DOHH2 (cell line): ENCODE measurements around the gene GRXCR1.

Experiments used
- H3F3A ChIP-seq: fragments of 200-600 bp; sonication (generic), shearing (Covaris generic); 2 replicates; pipeline ENCODE4 v1.6.0; 2016; ENCODE audit warnings: antibody characterized with exemption, mild to moderate bottlenecking; ENCODE audit not compliant: control insufficient read depth, insufficient read depth
- H3K27ac ChIP-seq: fragments of 200-600 bp; sonication (generic); 2 replicates; pipeline ENCODE4 v1.5.1; 2014; ENCODE audit warnings: low read depth, mild to moderate bottlenecking, low read length, moderate library complexity
- H3K27me3 ChIP-seq: fragments of 200-600 bp; sonication (generic); 2 replicates; pipeline ENCODE4 v1.6.1; 2014; ENCODE audit warnings: mild to moderate bottlenecking, low read length, mixed read lengths; ENCODE audit not compliant: control insufficient read depth
- H3K36me3 ChIP-seq: fragments of 200-600 bp; sonication (generic); 2 replicates; pipeline ENCODE4 v1.6.1; 2014; ENCODE audit warnings: mild to moderate bottlenecking, low read length, moderate library complexity, mixed read lengths; ENCODE audit not compliant: control insufficient read depth
- H3K4me1 ChIP-seq: fragments of 200-600 bp; sonication (generic); 2 replicates; pipeline ENCODE4 v1.6.1; 2014; ENCODE audit warnings: mild to moderate bottlenecking, low read length, mixed read lengths; ENCODE audit not compliant: control insufficient read depth
- H3K4me2 ChIP-seq: fragments of 200-600 bp; sonication (generic); 2 replicates; pipeline ENCODE4 v1.6.0; 2014; ENCODE audit warnings: mild to moderate bottlenecking, low read length, moderate library complexity
- H3K4me3 ChIP-seq: fragments of 200-600 bp; sonication (generic); 2 replicates; pipeline ENCODE4 v1.5.1; 2014; ENCODE audit warnings: mild to moderate bottlenecking, low read length, mixed read lengths
- H3K79me2 ChIP-seq: fragments of 200-600 bp; sonication (generic); 2 replicates; pipeline ENCODE4 v1.6.1; 2014; ENCODE audit warnings: mild to moderate bottlenecking, low read length, mixed read lengths; ENCODE audit not compliant: control insufficient read depth
- H3K9me2 ChIP-seq: fragments of 200-600 bp; sonication (generic); replicated peaks from 2 replicates; pipeline ENCODE4 v1.6.1; 2014; ENCODE audit warnings: mild to moderate bottlenecking, low read length, mixed read lengths; ENCODE audit not compliant: control insufficient read depth
- H3K9me3 ChIP-seq: fragments of 200-600 bp; sonication (generic); 2 replicates; pipeline ENCODE4 v1.6.1; 2014; ENCODE audit warnings: antibody characterized with exemption, low read length, mixed read lengths; ENCODE audit not compliant: control insufficient read depth, insufficient read depth
- H4K20me1 ChIP-seq: fragments of 200-600 bp; sonication (generic); 2 replicates; pipeline ENCODE4 v1.6.0; 2014; ENCODE audit warnings: low read depth, mild to moderate bottlenecking, antibody characterized with exemption, low read length, moderate library complexity; ENCODE audit not compliant: control insufficient read depth, insufficient read depth
- EZH2phosphoT487 ChIP-seq: fragments of 200-600 bp; sonication (generic); IDR thresholded peaks from 2 replicates; pipeline ENCODE4 v1.6.1; 2017; ENCODE audit warnings: borderline replicate concordance, mild to moderate bottlenecking, antibody characterized with exemption, low read length, moderate library complexity, mixed read lengths
- TF ChIP-seq, protein P1 (sequence below): fragments of 200-600 bp; sonication (generic); IDR thresholded peaks from one replicate; pipeline ENCODE4 v1.5.1; 2014; ENCODE audit warnings: antibody characterized with exemption, mild to moderate bottlenecking, low read depth, low read length; ENCODE audit not compliant: poor library complexity, severe bottlenecking

Gene GRXCR1

GRCh38 chr4:42871261-42871660, 21.3 kb upstream of the GRXCR1 start:
- TF ChIP-seq, protein P1, sequence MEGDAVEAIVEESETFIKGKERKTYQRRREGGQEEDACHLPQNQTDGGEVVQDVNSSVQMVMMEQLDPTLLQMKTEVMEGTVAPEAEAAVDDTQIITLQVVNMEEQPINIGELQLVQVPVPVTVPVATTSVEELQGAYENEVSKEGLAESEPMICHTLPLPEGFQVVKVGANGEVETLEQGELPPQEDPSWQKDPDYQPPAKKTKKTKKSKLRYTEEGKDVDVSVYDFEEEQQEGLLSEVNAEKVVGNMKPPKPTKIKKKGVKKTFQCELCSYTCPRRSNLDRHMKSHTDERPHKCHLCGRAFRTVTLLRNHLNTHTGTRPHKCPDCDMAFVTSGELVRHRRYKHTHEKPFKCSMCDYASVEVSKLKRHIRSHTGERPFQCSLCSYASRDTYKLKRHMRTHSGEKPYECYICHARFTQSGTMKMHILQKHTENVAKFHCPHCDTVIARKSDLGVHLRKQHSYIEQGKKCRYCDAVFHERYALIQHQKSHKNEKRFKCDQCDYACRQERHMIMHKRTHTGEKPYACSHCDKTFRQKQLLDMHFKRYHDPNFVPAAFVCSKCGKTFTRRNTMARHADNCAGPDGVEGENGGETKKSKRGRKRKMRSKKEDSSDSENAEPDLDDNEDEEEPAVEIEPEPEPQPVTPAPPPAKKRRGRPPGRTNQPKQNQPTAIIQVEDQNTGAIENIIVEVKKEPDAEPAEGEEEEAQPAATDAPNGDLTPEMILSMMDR = no peak
- TF ChIP-seq EZH2phosphoT487 = no peak
- Histone ChIP-seq H3K27me3 (peaks cover 6% of the 10 kb centered on the region; the same call in 1 of the 2 replicates), H4K20me1 (no peaks in the 10 kb centered on the region), H3K36me3 (no peaks in the 10 kb centered on the region), H3K9me2 (no peaks in the 10 kb centered on the region), H3K4me1 (no peaks in the 10 kb centered on the region), H3F3A (no peaks in the 10 kb centered on the region), H3K9me3 (no peaks in the 10 kb centered on the region), H3K4me3 (no peak overlapping the region), H3K4me2 (no peak overlapping the region), H3K27ac (no peak overlapping the region), H3K79me2 (no peaks in the 10 kb centered on the region)

DNA sequence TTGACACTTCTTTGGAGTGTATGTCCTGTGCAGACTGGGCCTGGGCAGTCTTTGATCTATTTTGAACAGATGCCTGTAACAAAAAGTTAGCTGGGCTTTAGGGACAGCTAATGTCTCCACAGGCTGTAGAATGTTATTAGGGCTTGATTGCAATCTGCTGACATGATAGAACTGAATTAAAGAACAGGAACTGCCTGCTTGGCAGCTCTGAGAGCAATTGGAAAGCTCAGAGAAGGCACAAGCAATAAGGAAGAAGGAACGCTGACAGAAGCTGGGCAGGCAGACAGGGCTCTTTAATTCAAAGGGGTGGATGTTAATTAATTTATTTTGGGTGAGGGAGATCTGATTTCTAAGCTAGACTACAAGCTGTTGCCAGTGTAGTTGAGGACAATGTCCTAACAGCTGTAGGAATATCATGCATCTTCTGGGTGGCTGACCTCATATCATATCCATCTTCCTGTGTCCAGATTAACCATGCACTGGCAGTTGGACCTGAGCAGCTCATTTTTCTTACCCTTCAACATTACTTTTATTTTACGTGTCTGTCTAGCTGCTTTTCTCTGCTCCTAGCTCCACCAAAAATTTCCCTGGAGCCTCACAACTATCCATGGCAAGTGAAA, 20.7 kb upstream of the GRXCR1 start:
- TF ChIP-seq, protein P1 = no peak
- TF ChIP-seq EZH2phosphoT487 = no peak
- Histone ChIP-seq H3K36me3 (no peaks in the 10 kb centered on the region), H4K20me1 (no peaks in the 10 kb centered on the region), H3K9me2 (no peaks in the 10 kb centered on the region), H3K27ac (no peak overlapping the region), H3K27me3 (peaks cover 8% of the 10 kb centered on the region; the same call in 1 of the 2 replicates), H3F3A (no peaks in the 10 kb centered on the region), H3K79me2 (no peaks in the 10 kb centered on the region), H3K4me3 (no peak overlapping the region), H3K4me2 (no peak overlapping the region), H3K9me3 (no peaks in the 10 kb centered on the region), H3K4me1 (no peaks in the 10 kb centered on the region)

DNA sequence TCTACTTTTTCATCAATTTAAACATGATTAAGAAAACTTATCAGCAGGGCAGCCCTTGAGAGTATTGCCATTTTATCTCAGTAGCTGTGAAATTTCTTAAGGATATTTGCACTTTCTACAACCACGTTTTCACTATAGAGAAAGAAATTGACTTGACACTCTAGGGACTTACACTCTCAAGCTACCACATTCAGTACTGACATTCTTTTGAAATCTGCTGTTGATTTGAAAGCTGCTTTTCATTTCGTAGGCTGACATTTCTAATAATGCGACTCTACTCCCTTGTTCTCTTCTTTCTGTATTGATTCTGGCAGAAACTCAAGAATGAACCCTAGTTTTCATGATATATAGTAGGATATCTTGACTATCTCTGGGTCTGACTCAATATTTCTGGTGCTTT, 13.7 kb upstream of the GRXCR1 start:
- no peaks in the 10 kb centered on the region for H4K20me1 ChIP-seq
- no peaks in the 10 kb centered on the region for H3K9me2 ChIP-seq
- H3K36me3 ChIP-seq = no peaks in the 10 kb centered on the region
- H3F3A ChIP-seq = no peaks in the 10 kb centered on the region
- TF ChIP-seq, protein P1 = no peak
- no peak for TF ChIP-seq EZH2phosphoT487
- H3K27me3 ChIP-seq = peaks cover 6% of the 10 kb centered on the region; the same call in 1 of the 2 replicates
- no peak overlapping the region for H3K4me3 ChIP-seq
- no peaks in the 10 kb centered on the region for H3K4me1 ChIP-seq
- no peak overlapping the region for H3K27ac ChIP-seq
- no peaks in the 10 kb centered on the region for H3K79me2 ChIP-seq
- H3K9me3 ChIP-seq = no peaks in the 10 kb centered on the region
- no peak overlapping the region for H3K4me2 ChIP-seq

- no peaks in the 10 kb centered on the region for H3F3A ChIP-seq
- H3K36me3 ChIP-seq = no peaks in the 10 kb centered on the region
- H3K9me3 ChIP-seq = no peaks in the 10 kb centered on the region
- H3K27me3 ChIP-seq = peaks cover 4% of the 10 kb centered on the region; the same call in 1 of the 2 replicates
- no peaks in the 10 kb centered on the region for H3K9me2 ChIP-seq
- H3K27ac ChIP-seq = no peak overlapping the region
- no peaks in the 10 kb centered on the region for H3K79me2 ChIP-seq
- no peak overlapping the region for H3K4me3 ChIP-seq
- H3K4me2 ChIP-seq = no peak overlapping the region
- no peaks in the 10 kb centered on the region for H3K4me1 ChIP-seq
- H4K20me1 ChIP-seq = no peaks in the 10 kb centered on the region
- TF ChIP-seq EZH2phosphoT487 = no peak
- TF ChIP-seq, protein P1 = no peak
Observed at GRCh38 chr4:42881253-42881652, 11.3 kb upstream of the GRXCR1 start.
